ENCODE measurements around the gene HOOK2. TPM values are rescaled to one million over a fixed set of nuclear protein-coding genes. Genes with fewer than 3 reads are reported as not detected.

The HOOK2 gene
- total RNA-seq, 1 donor from 2014 or later = 25.9 TPM

- Mint-ChIP-seq H3K36me3 (ENCODE audit: low read depth, unreplicated experiment) (no peaks in the 10 kb centered on the region), H3K27ac (ENCODE audit: unreplicated experiment) (peak overlapping the region; percentile 92), H3K4me1 (ENCODE audit: low read depth, unreplicated experiment) (peaks cover 25% of the 10 kb centered on the region), H3K9me3 (ENCODE audit: unreplicated experiment) (no peaks in the 10 kb centered on the region), H3K4me3 (ENCODE audit: unreplicated experiment) (peak overlapping the region; percentile 73), H3K27me3 (ENCODE audit: low read depth, unreplicated experiment) (no peaks in the 10 kb centered on the region)
- Histone ChIP-seq H3K79me2 (ENCODE audit: insufficient read depth, low read length) (no peaks in the 10 kb centered on the region), H3K9ac (ENCODE audit: low read length) (peak overlapping the region; percentile 83), H3K9me3 (ENCODE audit: insufficient read depth, low read depth, low read length) (no peaks in the 10 kb centered on the region), H3K27ac (ENCODE audit: low read depth, low read length) (peak overlapping the region; percentile 81), H3K4me3 (ENCODE audit: insufficient read depth, low read depth, low read length) (no peak overlapping the region), H3K27me3 (ENCODE audit: insufficient read depth, low read length) (no peaks in the 10 kb centered on the region), H4K20me1 (ENCODE audit: insufficient read depth, low read length) (no peaks in the 10 kb centered on the region), H3K36me3 (ENCODE audit: insufficient read depth, low read length) (no peaks in the 10 kb centered on the region), H2AFZ (ENCODE audit: low read depth, low read length) (peak overlapping the region; percentile 56), H3K4me1 (ENCODE audit: insufficient read depth, low read length) (peaks cover 57% of the 10 kb centered on the region), H3K4me2 (ENCODE audit: low read length) (peak overlapping the region; percentile 94)
- FAIRE-seq = no peak
- no peak for TF ChIP-seq EZH2 (IDR thresholded peaks at IDR 0.05; ENCODE audit: insufficient read depth, low read length)
- no peak for TF ChIP-seq CTCF (IDR thresholded peaks at IDR 0.05; ENCODE audit: insufficient read depth, low read depth, low read length)
- no peak for DNase-seq (ENCODE audit: low read depth)
Observed at GRCh38 chr19:12783291-12783848, 8.0 kb upstream of the HOOK2 start.

- Mint-ChIP-seq H3K27me3 (ENCODE audit: low read depth, unreplicated experiment) (no peaks in the 10 kb centered on the region), H3K4me1 (ENCODE audit: low read depth, unreplicated experiment) (peaks cover 21% of the 10 kb centered on the region), H3K27ac (ENCODE audit: unreplicated experiment) (peak overlapping the region; percentile 94), H3K9me3 (ENCODE audit: unreplicated experiment) (no peaks in the 10 kb centered on the region), H3K36me3 (ENCODE audit: low read depth, unreplicated experiment) (no peaks in the 10 kb centered on the region), H3K4me3 (ENCODE audit: unreplicated experiment) (peak overlapping the region; percentile 76)
- Histone ChIP-seq H3K36me3 (ENCODE audit: insufficient read depth, low read length) (no peaks in the 10 kb centered on the region), H4K20me1 (ENCODE audit: insufficient read depth, low read length) (no peaks in the 10 kb centered on the region), H3K79me2 (ENCODE audit: insufficient read depth, low read length) (no peaks in the 10 kb centered on the region), H2AFZ (ENCODE audit: low read depth, low read length) (peak overlapping the region; percentile 79), H3K9ac (ENCODE audit: low read length) (peak overlapping the region; percentile 83), H3K4me1 (ENCODE audit: insufficient read depth, low read length) (peaks cover 56% of the 10 kb centered on the region), H3K9me3 (ENCODE audit: insufficient read depth, low read depth, low read length) (no peaks in the 10 kb centered on the region), H3K4me3 (ENCODE audit: insufficient read depth, low read depth, low read length) (peak overlapping the region; percentile 59), H3K4me2 (ENCODE audit: low read length) (peak overlapping the region; percentile 94), H3K27ac (ENCODE audit: low read depth, low read length) (peak overlapping the region; percentile 81), H3K27me3 (ENCODE audit: insufficient read depth, low read length) (no peaks in the 10 kb centered on the region)
- TF ChIP-seq CTCF (IDR thresholded peaks at IDR 0.05; ENCODE audit: insufficient read depth, low read depth, low read length) (no peak), EZH2 (IDR thresholded peaks at IDR 0.05; ENCODE audit: insufficient read depth, low read length) (no peak)
- DNase-seq (ENCODE audit: low read depth) (peak; percentile 74), FAIRE-seq (no peak)
Observed at GRCh38 chr19:12782424-12783290, 7.3 kb upstream of the HOOK2 start.

- peak overlapping the region; percentile 94 for H3K27ac Mint-ChIP-seq (ENCODE audit: unreplicated experiment)
- H3K9me3 Mint-ChIP-seq (ENCODE audit: unreplicated experiment) = no peaks in the 10 kb centered on the region
- Histone ChIP-seq H3K27ac (ENCODE audit: low read depth, low read length) (peak overlapping the region; percentile 81), H3K4me2 (ENCODE audit: low read length) (peak overlapping the region; percentile 94), H3K79me2 (ENCODE audit: insufficient read depth, low read length) (no peaks in the 10 kb centered on the region), H3K36me3 (ENCODE audit: insufficient read depth, low read length) (no peaks in the 10 kb centered on the region), H3K4me1 (ENCODE audit: insufficient read depth, low read length) (peaks cover 60% of the 10 kb centered on the region), H3K9me3 (ENCODE audit: insufficient read depth, low read depth, low read length) (no peaks in the 10 kb centered on the region), H2AFZ (ENCODE audit: low read depth, low read length) (peak overlapping the region; percentile 79), H3K27me3 (ENCODE audit: insufficient read depth, low read length) (no peaks in the 10 kb centered on the region), H3K4me3 (ENCODE audit: insufficient read depth, low read depth, low read length) (peak overlapping the region; percentile 59), H4K20me1 (ENCODE audit: insufficient read depth, low read length) (no peaks in the 10 kb centered on the region), H3K9ac (ENCODE audit: low read length) (peak overlapping the region; percentile 83)
- DNase-seq (ENCODE audit: low read depth) (no peak), FAIRE-seq (no peak)
- TF ChIP-seq EZH2 (IDR thresholded peaks at IDR 0.05; ENCODE audit: insufficient read depth, low read length) = no peak
- TF ChIP-seq CTCF (IDR thresholded peaks at IDR 0.05; ENCODE audit: insufficient read depth, low read depth, low read length) = no peak
- peaks cover 21% of the 10 kb centered on the region for H3K4me1 Mint-ChIP-seq (ENCODE audit: low read depth, unreplicated experiment)
- H3K4me3 Mint-ChIP-seq (ENCODE audit: unreplicated experiment) = peak overlapping the region; percentile 76
- H3K36me3 Mint-ChIP-seq (ENCODE audit: low read depth, unreplicated experiment) = no peaks in the 10 kb centered on the region
- no peaks in the 10 kb centered on the region for H3K27me3 Mint-ChIP-seq (ENCODE audit: low read depth, unreplicated experiment)
Observed at GRCh38 chr19:12782174-12782423, 6.7 kb upstream of the HOOK2 start.

Measured in astrocyte (in vitro differentiated cells and primary cell).